ENCODE measurements around the gene RPAIN.

The RPAIN gene

DNA sequence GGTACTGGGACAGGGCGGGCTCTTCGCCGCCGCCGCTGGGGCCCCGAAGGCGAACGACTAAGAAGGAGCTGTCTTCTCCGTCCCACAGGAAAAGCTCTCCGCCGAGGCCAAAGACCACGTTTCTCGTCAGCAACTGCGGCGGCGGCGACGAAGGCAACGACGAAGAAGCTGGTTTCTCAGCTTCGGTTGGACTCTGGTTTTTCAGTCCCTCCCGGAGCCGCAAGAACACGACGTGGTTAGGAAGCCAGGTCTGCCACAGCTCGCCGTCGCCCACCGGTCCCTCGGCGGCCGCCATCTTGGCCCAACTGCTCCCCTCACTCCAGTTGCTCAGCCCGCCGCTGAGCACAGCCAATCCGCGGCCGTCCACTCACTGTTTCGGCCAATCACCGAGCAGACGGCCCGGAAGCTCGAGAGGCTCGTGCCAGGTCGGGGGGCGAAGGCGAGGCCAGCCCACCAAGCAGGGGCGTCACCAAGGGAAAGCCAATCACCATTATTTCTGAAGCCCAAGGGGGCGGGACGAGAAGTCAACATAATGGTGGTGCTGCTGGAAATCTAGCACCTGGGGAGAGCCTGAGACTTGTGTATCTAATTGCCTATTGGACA lies 525 bp upstream of the RPAIN start, which contains the start of gene NUP88:
Gene NUP88, minus strand, starts transcription at position 307 of the 603 bp plus-strand sequence. Its CDS starts 12 bp downstream, at position 295.
- ChIA-PET POLR2A (interaction anchor here (0.6 to 1.3 kb wide), 14 partner anchors 9 to 67 kb away, joined by 3 to 11 read pairs (median 5); partner anchors contain the start of genes C1QBP, DERL2 and MIS12), CTCF (interaction anchor here (0.9 to 1.0 kb wide), 2 partner anchors 12 to 20 kb away, joined by 3 to 7 read pairs; partner anchors contain the start of gene C1QBP)
- TF ChIP-seq CTBP1 (IDR thresholded peaks at IDR 0.05; ENCODE audit: borderline replicate concordance) (no peak), TARDBP (IDR thresholded peaks at IDR 0.05) (no peak), ARNT (IDR thresholded peaks at IDR 0.05) (no peak), ZNF384 (IDR thresholded peaks at IDR 0.05) (no peak), FOXA1 (IDR thresholded peaks at IDR 0.05) (no peak), ELF4 (IDR thresholded peaks at IDR 0.05) (peak; percentile 74), FOXM1 (IDR thresholded peaks at IDR 0.05; ENCODE audit: borderline replicate concordance) (no peak), FOXK2 (IDR thresholded peaks at IDR 0.05) (no peak), LEF1 (IDR thresholded peaks at IDR 0.05; ENCODE audit: borderline replicate concordance) (no peak), BHLHE40 (IDR thresholded peaks at IDR 0.05; ENCODE audit: borderline replicate concordance) (no peak), PKNOX1 (IDR thresholded peaks at IDR 0.05) (peak; percentile 56; the same call in 1 of the 2 replicates), NFRKB (IDR thresholded peaks at IDR 0.05) (0 out of 2 replicates have a peak, but pooled peaks have one; percentile 16), SP1 (IDR thresholded peaks at IDR 0.05) (no peak), SUZ12 (IDR thresholded peaks at IDR 0.05) (no peak), HDGF (IDR thresholded peaks at IDR 0.05; ENCODE audit: borderline replicate concordance) (no peak), L3MBTL2 (conservative IDR thresholded peaks at IDR 0.05) (peak; percentile 90)
- DNase-seq (ENCODE audit: extremely low spot score) = peak; percentile 95

DNA sequence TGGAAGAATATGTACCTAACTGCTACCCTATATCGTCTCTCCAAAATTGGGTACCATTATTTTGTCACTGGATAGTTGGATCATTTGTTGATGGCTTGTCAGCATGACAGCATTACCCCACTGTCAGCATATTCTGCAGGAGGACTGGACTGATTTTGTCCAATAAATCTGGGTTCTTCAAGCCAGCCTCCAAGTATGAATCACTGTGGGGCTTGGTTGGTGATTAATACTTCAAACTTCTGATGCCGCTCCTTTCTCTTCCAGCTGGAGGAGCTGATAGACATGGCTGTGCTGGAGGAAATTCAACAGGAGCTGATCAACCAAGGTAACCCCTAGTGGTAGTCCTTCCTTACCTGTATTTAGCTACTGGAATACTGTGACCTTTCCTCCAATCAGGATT lies 2.5 kb downstream of the RPAIN start:
- no peak for DNase-seq (ENCODE audit: extremely low spot score)
- ChIA-PET POLR2A (interaction anchor here (0.8 to 1.0 kb wide), 3 partner anchors 11 to 108 kb away, joined by 3 read pairs; no protein-coding TSS in a partner anchor), CTCF (no interaction called here)
- TF ChIP-seq ARNT (IDR thresholded peaks at IDR 0.05) = no peak
- no peak for TF ChIP-seq TARDBP (IDR thresholded peaks at IDR 0.05)
- no peak for TF ChIP-seq ELF4 (IDR thresholded peaks at IDR 0.05)
- no peak for TF ChIP-seq FOXA1 (IDR thresholded peaks at IDR 0.05)
- no peak for TF ChIP-seq FOXK2 (IDR thresholded peaks at IDR 0.05)
- no peak for TF ChIP-seq SP1 (IDR thresholded peaks at IDR 0.05)
- no peak for TF ChIP-seq NFRKB (IDR thresholded peaks at IDR 0.05)
- TF ChIP-seq PKNOX1 (IDR thresholded peaks at IDR 0.05) = no peak
- TF ChIP-seq HDGF (IDR thresholded peaks at IDR 0.05; ENCODE audit: borderline replicate concordance) = no peak
- TF ChIP-seq FOXM1 (IDR thresholded peaks at IDR 0.05; ENCODE audit: borderline replicate concordance) = no peak
- TF ChIP-seq BHLHE40 (IDR thresholded peaks at IDR 0.05; ENCODE audit: borderline replicate concordance) = no peak
- TF ChIP-seq ZNF384 (IDR thresholded peaks at IDR 0.05) = no peak
- TF ChIP-seq SUZ12 (IDR thresholded peaks at IDR 0.05) = no peak
- no peak for TF ChIP-seq LEF1 (IDR thresholded peaks at IDR 0.05; ENCODE audit: borderline replicate concordance)

DNA sequence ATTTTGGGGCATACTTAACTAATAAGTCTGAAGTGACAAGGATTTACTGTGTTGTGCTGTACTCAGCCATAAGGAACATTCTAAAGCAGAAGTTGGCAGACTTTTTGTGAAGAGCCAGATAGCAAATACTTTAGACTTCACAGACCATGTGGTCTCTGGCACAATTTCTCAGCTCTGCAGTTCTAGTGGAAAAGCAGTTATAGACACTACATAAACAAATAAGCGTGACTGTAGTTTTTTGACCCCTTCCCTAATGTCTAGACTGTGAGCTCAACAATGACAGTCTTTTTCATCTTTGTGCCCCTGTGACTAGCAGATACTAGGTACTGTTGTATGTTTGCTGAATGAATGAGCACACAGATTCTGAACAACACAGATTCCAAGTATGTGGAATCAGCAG lies 4.9 kb downstream of the RPAIN start:
- no peak for DNase-seq (ENCODE audit: extremely low spot score)
- POLR2A ChIA-PET = interaction anchor here (1.2 kb wide), 1 partner anchor 8 kb away, joined by 4 read pairs; no protein-coding TSS in a partner anchor
- CTCF ChIA-PET = interaction anchor here (1.5 kb wide), 1 partner anchor 14 kb away, joined by 4 read pairs; the partner anchor contains the start of gene C1QBP
- TF ChIP-seq ZNF384 (IDR thresholded peaks at IDR 0.05) = no peak

DNA sequence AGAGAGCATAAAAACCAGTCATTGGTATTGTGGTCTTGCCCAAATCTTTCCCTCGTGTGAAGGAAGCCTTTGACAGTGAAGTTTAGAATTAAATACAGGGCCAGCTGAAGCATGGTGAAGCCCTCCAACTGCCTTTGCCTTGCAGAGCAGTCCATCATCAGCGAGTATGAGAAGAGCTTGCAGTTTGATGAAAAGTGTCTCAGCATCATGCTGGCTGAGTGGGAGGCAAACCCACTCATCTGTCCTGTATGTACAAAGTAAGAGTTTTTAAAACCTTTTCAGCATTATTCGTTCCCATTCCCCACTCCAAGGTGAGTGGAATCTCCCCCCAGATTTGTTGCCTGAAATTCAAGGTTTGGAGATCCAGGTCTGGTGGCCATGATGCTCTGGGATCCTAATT lies 5.8 kb downstream of the RPAIN start:
- TF ChIP-seq TARDBP (IDR thresholded peaks at IDR 0.05) = no peak
- no peak for TF ChIP-seq ARNT (IDR thresholded peaks at IDR 0.05)
- no peak for TF ChIP-seq NFRKB (IDR thresholded peaks at IDR 0.05)
- no peak for TF ChIP-seq FOXM1 (IDR thresholded peaks at IDR 0.05; ENCODE audit: borderline replicate concordance)
- no peak for TF ChIP-seq FOXA1 (IDR thresholded peaks at IDR 0.05)
- no peak for TF ChIP-seq ELF4 (IDR thresholded peaks at IDR 0.05)
- TF ChIP-seq ZNF384 (IDR thresholded peaks at IDR 0.05) = no peak
- no peak for TF ChIP-seq L3MBTL2 (conservative IDR thresholded peaks at IDR 0.05)
- no peak for TF ChIP-seq FOXK2 (IDR thresholded peaks at IDR 0.05)
- no peak for TF ChIP-seq SP1 (IDR thresholded peaks at IDR 0.05)
- no peak for TF ChIP-seq PKNOX1 (IDR thresholded peaks at IDR 0.05)
- TF ChIP-seq LEF1 (IDR thresholded peaks at IDR 0.05; ENCODE audit: borderline replicate concordance) = no peak
- no peak for TF ChIP-seq CTBP1 (IDR thresholded peaks at IDR 0.05; ENCODE audit: borderline replicate concordance)
- TF ChIP-seq HDGF (IDR thresholded peaks at IDR 0.05; ENCODE audit: borderline replicate concordance) = no peak
- no peak for TF ChIP-seq BHLHE40 (IDR thresholded peaks at IDR 0.05; ENCODE audit: borderline replicate concordance)
- no peak for TF ChIP-seq SUZ12 (IDR thresholded peaks at IDR 0.05)
- ChIA-PET POLR2A (no interaction called here), CTCF (interaction anchor here (1.5 kb wide), 1 partner anchor 13 kb away, joined by 4 read pairs; the partner anchor contains the start of gene C1QBP)
- no peak for DNase-seq (ENCODE audit: extremely low spot score)

DNA sequence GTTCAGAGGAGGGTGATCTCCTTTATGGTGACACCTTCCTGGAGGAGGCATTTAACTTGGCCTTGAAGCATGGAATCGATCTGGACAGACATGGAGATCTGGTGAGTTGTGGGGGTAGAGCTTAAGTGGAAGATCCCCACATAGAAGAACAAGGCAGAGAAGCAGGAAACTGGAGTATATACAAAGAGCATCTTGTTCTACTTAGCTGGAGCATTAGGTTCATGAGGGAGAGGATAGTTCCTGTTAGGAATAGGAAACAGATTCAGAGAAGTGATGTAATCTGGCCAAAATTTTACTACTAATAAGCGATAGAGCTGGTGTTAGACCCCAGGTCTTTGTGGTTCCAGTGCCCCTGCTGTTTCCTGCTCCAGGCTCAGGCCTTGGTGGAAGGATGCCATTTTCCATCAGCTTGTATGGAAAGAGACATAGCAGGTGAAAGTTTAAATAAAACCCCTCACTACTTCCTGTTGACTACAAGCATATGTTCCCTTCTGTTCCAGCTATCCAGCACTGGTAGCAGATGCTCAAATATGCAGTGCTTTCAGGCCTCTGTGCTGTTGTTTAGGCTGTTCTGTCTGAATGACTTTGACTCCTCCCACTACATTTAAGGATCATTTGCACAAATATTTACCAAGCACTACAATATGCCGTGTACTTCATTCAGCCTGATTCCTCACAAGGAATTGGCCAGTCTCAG lies 9.4 kb downstream of the RPAIN start:
- no peak for TF ChIP-seq TARDBP (IDR thresholded peaks at IDR 0.05)
- TF ChIP-seq ARNT (IDR thresholded peaks at IDR 0.05) = no peak
- TF ChIP-seq ZNF384 (IDR thresholded peaks at IDR 0.05) = no peak
- TF ChIP-seq NFRKB (IDR thresholded peaks at IDR 0.05) = no peak
- no peak for TF ChIP-seq CTBP1 (IDR thresholded peaks at IDR 0.05; ENCODE audit: borderline replicate concordance)
- TF ChIP-seq PKNOX1 (IDR thresholded peaks at IDR 0.05) = no peak
- no peak for TF ChIP-seq HDGF (IDR thresholded peaks at IDR 0.05; ENCODE audit: borderline replicate concordance)
- TF ChIP-seq FOXA1 (IDR thresholded peaks at IDR 0.05) = no peak
- no peak for TF ChIP-seq BHLHE40 (IDR thresholded peaks at IDR 0.05; ENCODE audit: borderline replicate concordance)
- no peak for TF ChIP-seq LEF1 (IDR thresholded peaks at IDR 0.05; ENCODE audit: borderline replicate concordance)
- TF ChIP-seq L3MBTL2 (conservative IDR thresholded peaks at IDR 0.05) = no peak
- TF ChIP-seq ELF4 (IDR thresholded peaks at IDR 0.05) = no peak
- no peak for TF ChIP-seq SP1 (IDR thresholded peaks at IDR 0.05)
- TF ChIP-seq FOXK2 (IDR thresholded peaks at IDR 0.05) = no peak
- TF ChIP-seq FOXM1 (IDR thresholded peaks at IDR 0.05; ENCODE audit: borderline replicate concordance) = no peak
- POLR2A ChIA-PET = interaction anchor here (0.8 to 2.7 kb wide), 3 partner anchors 8 to 10 kb away, joined by 3 to 11 read pairs (median 9); partner anchors contain the start of genes C1QBP, NUP88 and RPAIN

More for the DNA sequence above, 9.4 kb downstream of the RPAIN start:
- DNase-seq (ENCODE audit: extremely low spot score) = no peak
- CTCF ChIA-PET = no interaction called here
